ENCODE data around the gene SEMA5A.

DNA sequence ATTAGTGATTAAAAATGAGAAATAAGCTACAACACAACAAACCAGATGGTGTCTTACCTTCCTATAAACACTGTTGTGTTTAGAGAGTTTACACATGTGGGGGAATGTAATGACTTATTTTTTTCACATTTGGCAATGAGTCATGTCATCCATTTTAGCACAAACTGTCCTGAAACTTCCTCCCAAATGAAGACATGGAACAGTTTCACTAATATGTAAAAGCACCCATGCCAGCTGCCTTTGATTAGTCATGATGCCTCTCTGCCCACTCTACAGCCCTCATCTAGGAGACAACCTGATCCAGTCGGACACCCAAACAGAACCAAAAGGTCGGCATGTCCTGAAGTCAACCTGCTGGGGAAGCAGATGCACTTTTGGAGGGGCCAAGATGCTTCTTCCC lies 98.2 kb downstream of the SEMA5A start:
- TF ChIP-seq POLR2A (IDR thresholded peaks at IDR 0.05; ENCODE audit: low read length) (no peak), GATA1 (IDR thresholded peaks at IDR 0.05; ENCODE audit: low read depth, low read length) (no peak)

Data from erythroblast (primary cell).